Measurements from ENCODE around the gene YIF1A. TPM values are rescaled to one million over a fixed set of nuclear protein-coding genes. Genes with fewer than 3 reads are reported as not detected.

The YIF1A gene
- total RNA-seq, 4 donors from 2014 or later, result 77.7 to 168 (median 118) TPM

GRCh38 chr11:66282468-66283455 is 6.2 kb downstream of the YIF1A start:
- H3K27ac ChIP-seq, result no peak overlapping the region
- intact Hi-C loops (cut with DNase I), result loop anchor here (2.0 kb wide), 1 partner anchor 60 kb away; no protein-coding TSS in a partner anchor

DNA sequence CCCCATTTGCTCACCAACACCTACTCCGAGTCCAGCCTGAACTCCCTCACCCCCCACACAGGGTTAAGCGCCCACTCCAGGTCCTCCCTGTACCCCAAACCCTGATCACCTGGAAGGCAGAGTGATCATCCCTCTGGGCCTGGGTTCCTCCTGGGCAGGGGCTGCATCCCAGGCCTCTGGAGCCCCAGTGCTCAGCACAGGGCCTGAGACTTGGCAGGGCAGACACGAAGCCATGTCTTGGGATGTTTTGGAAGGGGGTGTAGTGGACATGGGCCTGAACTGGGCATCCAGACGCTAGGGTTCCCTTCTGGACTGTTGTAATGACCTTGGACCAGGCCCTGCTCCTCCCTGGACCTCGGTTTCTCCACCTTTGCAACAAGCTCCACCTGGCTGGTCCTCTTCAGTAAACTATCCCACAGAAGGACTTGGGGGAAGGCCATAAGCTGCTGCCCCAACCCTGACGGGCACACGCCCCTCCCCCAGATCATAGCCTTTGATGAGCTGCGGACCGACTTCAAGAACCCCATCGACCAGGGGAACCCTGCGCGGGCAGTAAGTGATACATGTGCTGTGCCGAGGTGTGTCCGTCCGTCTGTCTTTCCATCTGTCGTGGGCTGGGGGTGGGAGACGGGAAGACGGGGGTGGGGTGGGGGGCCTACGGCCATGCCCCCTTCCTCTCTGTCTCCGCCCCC is 7.0 kb downstream of the YIF1A start:
- H3K4me3 ChIP-seq (replicated peaks in 1 of 3), result no peak overlapping the region
- no peaks in the 10 kb centered on the region for H3K9me3 ChIP-seq

More at GRCh38 chr11:66282468-66283455, 6.2 kb downstream of the YIF1A start:
- Histone ChIP-seq H3K36me3 (peaks cover 0 to 6% of the 10 kb centered on the region in 2 donors), H3K4me1 (peaks cover 5 to 12% of the 10 kb centered on the region in 2 donors), H3K9me3 (no peaks in the 10 kb centered on the region), H3K27me3 (no peaks in the 10 kb centered on the region), H3K4me3 (replicated peaks in 1 of 3) (no peak overlapping the region)
- 35 to 48% methylated on average over 9 to 15 of the region's 35 CpGs for WGBS, 2 donors
- TF ChIP-seq CTCF (IDR thresholded peaks at IDR 0.05) (peak; percentile 87 to 99 (median 96)), POLR2A (IDR thresholded peaks at IDR 0.05) (no peak)
- DNase-seq, result peak; percentile 99

DNA sequence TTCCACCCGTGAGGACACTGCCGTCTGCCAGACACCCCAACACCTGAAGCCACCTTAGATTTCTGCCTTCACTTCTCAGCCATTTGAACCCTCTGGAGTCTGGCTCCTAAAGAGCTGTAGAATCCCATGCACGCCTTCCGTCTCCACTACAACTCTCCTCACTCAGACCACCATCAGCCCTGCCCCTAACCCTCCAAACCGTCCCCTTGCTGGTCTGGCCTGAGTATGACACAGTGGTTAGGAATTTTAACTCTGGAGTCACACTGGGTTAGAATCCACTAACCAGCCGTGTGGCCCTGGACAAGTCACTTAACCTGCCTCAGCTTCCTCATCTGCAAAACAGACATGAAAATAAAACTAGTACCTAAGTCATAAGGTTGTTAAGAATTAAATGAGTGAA is 7.9 kb downstream of the YIF1A start:
- peaks cover under 1 to 11% of the 10 kb centered on the region in 2 donors for H3K36me3 ChIP-seq
- no peaks in the 10 kb centered on the region for H3K27me3 ChIP-seq
- peaks cover 4 to 14% of the 10 kb centered on the region in 2 donors for H3K4me1 ChIP-seq
- TF ChIP-seq CTCF (IDR thresholded peaks at IDR 0.05), result no peak
- no peak for TF ChIP-seq POLR2A (IDR thresholded peaks at IDR 0.05)
- H3K4me3 ChIP-seq (replicated peaks in 1 of 3), result no peak overlapping the region
- no peak for DNase-seq
- intact Hi-C loops (cut with DNase I), result no loop called here
- H3K27ac ChIP-seq, result no peak overlapping the region
- WGBS, 2 donors, result 87 to 96% methylated on average over 6 of the region's 6 CpGs
- H3K9me3 ChIP-seq, result no peaks in the 10 kb centered on the region

More for the DNA sequence above, 7.0 kb downstream of the YIF1A start:
- Histone ChIP-seq H3K27ac (no peak overlapping the region), H3K27me3 (no peaks in the 10 kb centered on the region), H3K4me1 (peaks cover 4 to 14% of the 10 kb centered on the region in 2 donors), H3K36me3 (peaks cover 0 to 6% of the 10 kb centered on the region in 2 donors)
- peak in 1 of 2 donors; percentile 25 for DNase-seq
- 38 to 66% methylated on average over 5 to 14 of the region's 20 CpGs for WGBS, 2 donors
- TF ChIP-seq POLR2A (IDR thresholded peaks at IDR 0.05), result no peak
- no peak for TF ChIP-seq CTCF (IDR thresholded peaks at IDR 0.05)
- intact Hi-C loops (cut with DNase I), result loop anchor here (2.0 kb wide), 1 partner anchor 59 kb away; no protein-coding TSS in a partner anchor

GRCh38 chr11:66280428-66280827 is 8.5 kb downstream of the YIF1A start:
- WGBS, 2 donors, result 84 to 85% methylated on average over 6 to 9 of the region's 14 CpGs
- peaks cover 6 to 17% of the 10 kb centered on the region in 2 donors for H3K36me3 ChIP-seq
- TF ChIP-seq CTCF (IDR thresholded peaks at IDR 0.05) (no peak), POLR2A (IDR thresholded peaks at IDR 0.05) (no peak)
- H3K27me3 ChIP-seq, result no peaks in the 10 kb centered on the region
- H3K4me1 ChIP-seq, result peaks cover 4 to 14% of the 10 kb centered on the region in 2 donors
- intact Hi-C loops (cut with DNase I), result no loop called here
- H3K9me3 ChIP-seq, result no peaks in the 10 kb centered on the region
- DNase-seq, result no peak
- no peak overlapping the region for H3K27ac ChIP-seq
- no peak overlapping the region for H3K4me3 ChIP-seq (replicated peaks in 1 of 3)
